HG03442 (cell line): ENCODE results near the gene CDH13.

Experiments
- ATAC-seq: cut with Tn5 transposase; IDR thresholded peaks from one replicate; pipeline ENCODE4 v1.9.1; 2021; ENCODE audit warnings: mild to moderate bottlenecking, moderate library complexity; ENCODE audit not compliant: unreplicated experiment

The CDH13 gene

DNA sequence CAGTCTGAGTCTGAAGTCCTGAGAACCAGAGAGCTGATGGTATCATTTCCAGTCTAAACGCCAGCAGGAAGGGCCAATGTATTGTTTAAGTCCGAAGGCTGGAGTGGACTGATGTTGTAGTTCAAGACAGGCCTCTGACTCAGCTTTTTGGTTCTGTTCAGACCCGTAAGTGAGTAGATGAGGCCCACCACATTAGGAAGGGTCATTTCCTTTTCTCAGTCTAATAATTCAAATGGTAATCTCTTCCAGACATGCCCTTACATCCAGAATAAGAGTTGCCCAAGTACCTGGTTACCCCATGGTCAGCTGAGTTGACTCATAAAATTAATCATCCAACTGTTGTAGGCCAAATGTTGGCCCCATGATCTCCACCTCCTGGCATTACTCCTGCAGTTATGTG, 738.4 kb downstream of the CDH13 start:
- no peak for ATAC-seq

DNA sequence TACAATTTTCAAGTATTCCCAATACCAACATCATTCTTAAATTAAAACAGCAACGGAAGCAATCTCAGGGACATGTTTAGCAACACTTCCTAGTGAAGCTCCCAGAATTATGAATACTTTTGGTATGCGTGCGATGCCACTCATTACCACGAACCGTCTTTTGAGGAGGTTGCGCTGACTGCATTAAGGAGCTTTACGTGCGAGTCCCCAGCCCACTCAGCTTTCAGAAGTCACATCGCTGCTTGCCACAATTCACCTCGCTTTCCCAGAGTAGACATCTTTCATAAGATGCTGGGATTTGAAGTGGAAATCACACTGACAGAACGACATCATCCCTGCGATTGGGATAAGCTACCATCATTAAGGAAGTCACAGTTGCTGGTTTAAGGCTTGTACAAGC, 739.5 kb downstream of the CDH13 start:
- ATAC-seq, result no peak

DNA sequence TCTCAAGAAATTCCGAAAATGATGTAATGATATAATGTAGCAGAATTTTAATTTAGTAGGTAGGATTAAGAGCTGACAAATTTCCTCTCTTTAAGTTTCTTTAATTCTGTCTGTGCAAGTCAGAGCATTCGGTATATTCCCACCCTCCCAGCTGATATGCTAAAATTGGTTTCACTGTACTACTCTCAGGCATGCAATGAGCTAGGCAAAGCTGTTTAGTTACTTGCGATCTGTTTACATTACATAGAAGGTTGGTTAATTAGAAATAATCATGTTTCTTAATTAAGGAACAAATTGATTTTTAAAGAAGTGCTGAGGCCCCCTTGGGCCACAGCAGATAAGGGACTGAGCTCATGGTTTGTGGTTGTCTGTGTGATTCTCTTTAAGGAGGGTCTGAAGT, 748.2 kb downstream of the CDH13 start:
- no peak for ATAC-seq

DNA sequence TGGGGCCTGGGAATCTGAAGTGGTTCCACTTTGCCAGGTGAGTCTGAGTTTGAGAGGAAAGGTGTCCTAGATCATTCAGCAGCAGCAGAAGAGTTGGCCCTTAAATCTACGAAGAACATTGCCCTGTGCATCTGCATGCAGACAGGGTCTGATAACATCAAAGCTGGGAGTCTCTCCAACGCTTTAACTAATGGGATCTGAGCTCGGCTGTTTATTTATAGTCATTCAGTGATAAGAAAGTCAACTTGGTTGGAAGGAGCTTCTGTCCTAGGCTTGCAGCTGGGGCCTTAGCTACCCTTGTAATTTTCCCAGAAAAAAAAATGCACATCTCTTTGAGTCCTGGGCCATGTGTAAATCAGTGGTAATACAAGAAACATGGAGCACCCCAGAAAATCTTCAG, 763.0 kb downstream of the CDH13 start:
- ATAC-seq, result no peak

DNA sequence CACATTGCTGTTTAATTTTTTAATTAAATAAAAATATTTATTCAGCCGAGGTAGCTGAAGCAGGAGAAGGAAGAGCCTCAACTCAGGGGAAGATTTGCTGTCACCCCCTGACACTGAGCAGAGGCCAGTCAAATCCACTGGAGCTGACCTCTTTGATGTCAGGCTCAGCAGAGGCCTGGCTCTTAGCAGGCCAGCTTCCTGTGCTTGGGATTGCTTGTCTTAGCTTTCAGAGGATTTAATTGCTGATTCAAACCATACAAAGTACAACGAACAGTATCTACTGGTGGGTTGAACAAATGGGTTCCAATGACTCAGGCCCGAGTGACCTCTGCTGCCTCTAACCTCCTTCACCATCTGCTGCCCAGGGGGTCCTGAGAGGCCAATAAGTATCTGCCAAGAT, 764.0 kb downstream of the CDH13 start:
- ATAC-seq, result no peak

DNA sequence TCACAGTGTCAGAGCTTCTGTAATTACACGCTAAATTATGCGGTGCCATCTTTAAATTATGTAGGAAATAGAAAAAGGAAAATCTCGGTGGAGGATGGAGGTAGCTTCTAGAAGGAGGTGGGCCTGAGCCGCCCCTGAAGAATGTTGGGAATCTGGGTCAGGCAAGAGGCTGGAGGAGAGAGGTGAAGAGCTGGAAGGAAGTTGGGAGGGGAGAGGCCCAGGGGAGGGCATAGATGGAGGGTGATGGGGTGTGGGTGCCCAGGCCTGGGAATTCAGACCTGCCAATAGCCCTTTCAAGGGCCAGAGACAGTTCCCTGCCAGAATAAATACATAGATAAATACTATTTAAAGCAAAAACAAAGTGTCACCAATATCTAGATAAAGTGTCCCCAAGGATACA, 766.0 kb downstream of the CDH13 start:
- no peak for ATAC-seq

DNA sequence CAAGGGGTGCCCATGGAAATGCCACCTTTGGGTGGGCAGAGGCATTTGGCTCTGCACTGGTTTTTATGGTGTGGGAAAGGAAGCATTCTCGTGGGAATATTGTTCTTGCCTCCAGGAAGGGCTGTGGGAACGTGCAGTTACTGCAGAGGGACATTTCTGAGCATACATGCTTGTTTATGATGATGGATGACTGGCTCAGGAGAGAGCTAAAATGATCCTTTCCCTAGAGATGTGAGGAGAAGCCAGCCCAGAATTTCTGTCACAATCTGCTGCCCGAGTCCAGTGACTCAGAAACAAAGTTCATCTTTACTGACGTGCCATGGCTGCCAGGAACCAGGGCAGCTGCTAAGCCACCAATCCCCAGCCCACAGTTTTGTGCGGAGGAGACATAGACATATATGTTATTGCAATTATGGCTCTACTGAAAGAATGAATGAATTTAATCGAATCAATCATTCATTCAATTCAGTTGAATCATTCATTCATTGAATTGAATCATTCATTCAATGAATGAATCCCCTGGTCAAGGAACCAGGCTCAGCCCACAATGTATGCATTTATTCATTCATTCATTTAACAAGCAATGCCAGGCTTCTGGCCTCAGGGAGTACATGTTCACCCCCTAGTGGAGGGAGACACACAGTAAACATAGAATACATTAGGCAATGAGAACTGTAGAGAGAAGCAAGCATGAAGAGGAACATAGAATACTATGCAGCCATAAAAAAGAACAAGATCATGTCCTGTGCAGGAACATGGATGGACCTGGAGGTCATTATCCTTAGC, 766.6 kb downstream of the CDH13 start:
- ATAC-seq, result no peak

DNA sequence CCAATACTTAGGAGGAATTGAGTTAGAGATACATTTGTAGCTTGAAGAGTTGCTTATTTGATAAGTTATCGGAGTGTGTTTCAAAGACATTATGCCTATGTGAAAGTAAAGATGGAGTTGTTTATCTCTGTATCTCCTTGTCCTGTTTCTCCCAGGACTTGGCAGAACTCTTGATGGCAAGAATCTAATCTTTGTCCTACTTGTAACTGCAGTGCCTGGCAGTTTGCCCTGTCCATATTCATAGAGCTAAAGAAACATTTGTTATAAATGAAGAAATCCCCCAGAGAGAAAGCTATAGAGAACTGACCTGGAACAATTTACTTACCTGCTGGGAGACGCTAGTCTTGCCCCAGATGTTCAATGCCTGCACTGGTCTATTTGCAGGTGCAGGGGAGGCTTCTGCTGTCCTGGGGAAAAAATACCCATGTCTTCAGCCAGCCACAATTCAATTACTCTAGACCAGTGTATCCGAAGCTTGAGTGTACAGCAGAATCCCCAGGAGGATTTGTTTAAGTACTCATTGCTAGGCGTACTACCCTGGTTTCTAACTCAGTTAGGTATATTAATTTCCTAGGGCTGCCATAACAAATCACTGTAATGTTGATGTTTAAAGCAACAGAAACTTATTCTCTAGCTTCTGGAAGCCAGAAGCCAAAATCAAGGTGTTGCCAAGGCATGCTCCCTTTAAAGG, 771.0 kb downstream of the CDH13 start:
- ATAC-seq, result no peak

DNA sequence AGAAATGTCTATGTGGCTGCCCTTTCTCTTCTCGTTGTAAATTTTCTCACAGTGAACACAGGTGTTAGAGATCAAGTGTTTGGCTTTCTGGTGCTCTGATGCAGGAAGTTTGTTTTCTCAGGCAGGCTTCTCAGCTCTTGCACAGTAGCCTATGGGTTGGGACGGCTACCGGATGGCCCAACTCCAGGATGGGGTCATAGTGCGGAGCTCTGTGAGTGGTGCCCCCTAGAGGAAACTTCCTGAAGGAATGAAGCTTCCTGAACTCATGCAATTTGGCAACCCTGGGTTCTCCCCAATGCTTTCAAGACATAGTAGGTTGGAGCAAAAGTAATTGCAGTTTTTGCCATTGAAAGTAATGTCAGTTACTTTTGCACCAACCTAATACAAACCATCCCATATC, 773.5 kb downstream of the CDH13 start:
- no peak for ATAC-seq

DNA sequence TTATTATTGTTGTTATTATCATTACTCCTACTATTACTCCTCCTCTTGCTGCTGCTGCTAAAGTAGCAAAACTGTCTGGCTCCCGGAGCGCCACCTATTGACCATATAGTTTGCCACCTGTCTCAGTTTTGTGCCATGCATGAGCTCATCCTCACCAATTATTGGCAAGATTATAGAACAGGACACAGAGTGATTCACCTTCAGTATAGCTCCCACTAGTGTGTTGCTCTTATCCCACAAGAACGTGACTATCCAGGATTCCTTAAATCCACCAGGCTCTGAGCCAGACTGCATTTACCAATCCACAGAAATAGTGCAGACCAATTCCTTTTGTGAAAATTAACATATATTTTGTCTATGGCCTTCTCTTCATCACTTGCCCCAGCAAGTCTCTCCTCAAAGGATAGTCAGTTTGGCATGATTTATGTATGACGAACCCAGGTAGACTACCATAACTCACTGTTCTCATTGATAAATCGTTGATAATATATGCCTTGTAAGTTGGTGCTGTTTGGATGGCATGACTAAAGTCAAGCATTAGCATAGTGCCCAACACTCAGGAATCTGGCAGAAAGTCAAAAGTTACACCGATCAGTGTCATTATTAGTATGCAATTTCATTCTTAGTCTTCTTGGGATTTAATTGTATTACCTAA, 775.5 kb downstream of the CDH13 start:
- no peak for ATAC-seq

DNA sequence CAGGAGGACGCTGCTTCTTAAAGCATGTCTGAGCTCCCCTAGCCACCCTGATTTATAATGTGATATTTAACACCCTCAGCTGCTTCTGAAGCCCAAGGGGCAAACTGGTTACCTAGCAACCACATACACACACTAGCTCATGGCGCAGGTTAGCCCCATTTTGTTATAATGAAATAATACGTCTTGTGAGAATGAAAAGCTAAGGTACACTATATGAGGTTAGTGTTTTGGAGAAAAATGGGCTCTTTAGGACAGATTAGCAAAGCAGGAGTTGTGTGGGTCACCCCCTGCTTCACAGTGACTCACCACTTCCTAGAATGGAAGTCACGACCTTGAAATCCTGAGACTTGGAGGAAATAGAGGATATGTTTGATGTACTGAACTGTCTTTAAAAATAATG, 776.2 kb downstream of the CDH13 start:
- ATAC-seq, result no peak

DNA sequence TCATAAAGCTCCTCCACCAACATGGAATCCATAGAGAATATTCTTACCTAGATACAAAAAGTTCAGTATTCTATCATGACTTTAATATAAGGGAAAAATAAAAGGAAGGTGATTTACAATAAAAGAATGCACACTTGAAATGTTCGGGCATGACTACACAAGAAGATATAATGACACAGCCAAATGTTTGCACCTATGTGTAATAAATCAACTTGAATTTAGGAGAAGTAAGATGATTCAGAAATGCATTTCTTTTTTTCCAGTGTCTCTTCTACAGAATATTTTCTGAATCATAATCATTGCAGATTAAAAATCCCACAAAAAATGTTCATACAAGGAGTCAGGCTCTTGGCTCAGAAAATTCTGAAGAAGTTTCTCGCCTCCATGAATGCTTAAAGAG, 777.0 kb downstream of the CDH13 start:
- ATAC-seq, result no peak

DNA sequence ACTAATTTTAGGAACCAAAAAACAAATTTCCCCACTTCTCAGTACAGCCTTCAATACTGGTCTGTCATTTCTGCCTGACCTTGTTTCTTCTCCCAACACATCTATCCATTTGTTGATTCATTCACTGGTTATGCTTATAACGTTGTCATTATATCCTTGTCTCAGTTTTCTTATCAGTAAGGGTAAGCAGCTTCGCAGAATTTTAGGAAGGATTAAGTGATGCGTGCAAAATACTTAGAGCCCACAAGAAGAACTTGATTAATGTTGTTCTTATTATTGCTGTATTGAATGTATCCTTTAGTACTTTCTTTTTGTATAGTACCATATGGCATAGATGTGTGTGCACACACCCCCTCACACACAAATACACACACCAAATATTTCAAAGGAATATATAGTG, 777.5 kb downstream of the CDH13 start:
- no peak for ATAC-seq

DNA sequence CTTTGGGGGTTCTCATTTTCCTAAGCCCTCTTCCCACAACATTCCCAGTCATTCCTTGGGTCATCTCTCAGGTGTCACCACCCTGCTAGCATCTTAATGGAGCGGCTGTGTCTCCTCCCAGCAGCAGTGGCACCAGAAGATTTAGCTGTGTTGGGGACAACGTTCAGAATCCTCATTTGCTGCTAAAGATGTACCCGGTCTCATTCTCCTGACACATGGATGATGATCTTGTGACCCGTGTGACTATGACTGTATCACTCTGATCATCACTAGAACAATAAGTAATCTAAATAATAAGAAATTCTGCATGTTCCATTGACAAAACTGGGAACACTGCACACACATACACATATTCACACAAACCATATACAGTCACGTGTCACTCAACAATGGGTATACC, 781.2 kb downstream of the CDH13 start:
- no peak for ATAC-seq

DNA sequence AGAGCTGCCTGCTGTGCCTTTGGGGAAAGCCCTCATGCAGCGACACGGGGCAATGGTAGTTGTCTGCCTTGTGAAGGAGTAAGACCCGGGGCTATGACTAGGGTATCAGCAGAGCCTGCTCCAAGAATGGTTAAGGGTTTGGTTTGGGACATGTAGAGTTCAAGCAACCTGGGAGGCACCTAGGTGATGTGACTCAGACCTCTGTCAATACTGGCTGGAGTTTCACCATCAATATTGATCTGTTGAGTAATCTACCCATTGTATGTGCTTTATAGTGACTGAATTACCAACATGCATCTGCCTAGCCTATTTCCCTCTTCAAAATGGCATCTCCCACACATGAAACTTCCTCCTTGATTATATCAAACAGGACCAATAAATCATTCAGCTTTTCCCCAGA, 782.6 kb downstream of the CDH13 start:
- no peak for ATAC-seq

DNA sequence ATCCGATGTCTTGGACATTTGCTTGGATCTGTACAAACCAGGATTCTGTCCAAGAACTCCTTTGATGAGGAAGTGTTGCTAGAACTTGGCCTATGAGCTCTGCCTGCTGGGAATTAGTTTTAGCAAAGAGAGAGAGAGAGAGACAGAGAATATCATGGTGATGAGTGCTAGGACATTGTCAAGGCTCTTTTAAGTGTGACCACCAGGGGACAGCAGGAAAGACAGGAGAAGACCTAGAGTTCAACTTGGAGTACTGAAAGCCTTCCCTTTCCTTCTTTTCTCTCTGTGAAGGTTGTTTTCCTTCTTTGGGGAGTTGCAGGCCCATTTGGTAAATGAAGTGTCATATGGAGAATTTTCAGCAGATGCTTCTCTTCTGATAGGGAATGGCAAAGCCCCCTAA, 791.8 kb downstream of the CDH13 start:
- no peak for ATAC-seq

DNA sequence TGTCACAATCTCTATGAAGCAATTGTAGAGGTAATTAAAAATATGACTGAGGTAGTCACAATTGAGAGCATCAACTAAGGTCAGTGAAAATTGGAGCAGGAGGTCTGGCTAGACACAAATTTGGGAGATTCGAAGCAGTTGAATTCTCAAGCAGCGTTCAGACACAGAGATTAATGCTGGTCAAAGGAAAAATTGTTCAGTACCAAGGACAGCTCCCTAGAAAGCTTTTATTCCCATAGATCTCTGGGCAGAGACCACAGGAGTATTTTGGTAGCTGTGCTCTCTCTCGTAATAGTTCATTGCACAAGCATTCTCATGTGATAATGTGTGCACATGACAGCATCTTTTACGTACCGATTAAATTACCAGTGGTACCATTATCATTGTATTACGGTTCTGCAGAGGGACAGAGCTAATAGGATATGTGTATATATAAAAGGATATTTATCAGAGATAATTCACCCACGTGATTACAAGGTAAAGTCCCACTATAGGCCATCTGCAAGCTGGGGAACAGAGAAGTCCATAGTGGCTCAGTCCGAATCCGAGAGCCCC, 793.5 kb downstream of the CDH13 start:
- ATAC-seq, result no peak

DNA sequence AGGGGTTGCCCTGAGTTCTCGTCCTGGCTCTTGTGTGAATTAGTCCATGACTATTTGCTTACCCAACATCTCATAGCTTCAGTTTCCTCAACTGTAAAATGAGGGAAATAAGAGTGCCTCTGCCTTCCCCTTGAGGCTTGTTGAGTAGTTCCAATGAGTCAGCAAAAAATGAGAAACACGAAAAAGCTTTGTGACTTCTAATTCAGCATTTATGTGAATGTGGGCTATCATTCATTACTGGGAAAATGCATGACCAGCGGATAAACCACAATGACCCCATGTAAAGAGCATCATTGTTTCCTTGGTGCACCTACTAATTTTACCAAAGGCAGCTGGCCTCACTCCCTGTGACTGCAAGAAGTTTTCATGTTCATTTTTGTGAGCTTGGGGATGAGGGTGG, 806.4 kb downstream of the CDH13 start:
- no peak for ATAC-seq

DNA sequence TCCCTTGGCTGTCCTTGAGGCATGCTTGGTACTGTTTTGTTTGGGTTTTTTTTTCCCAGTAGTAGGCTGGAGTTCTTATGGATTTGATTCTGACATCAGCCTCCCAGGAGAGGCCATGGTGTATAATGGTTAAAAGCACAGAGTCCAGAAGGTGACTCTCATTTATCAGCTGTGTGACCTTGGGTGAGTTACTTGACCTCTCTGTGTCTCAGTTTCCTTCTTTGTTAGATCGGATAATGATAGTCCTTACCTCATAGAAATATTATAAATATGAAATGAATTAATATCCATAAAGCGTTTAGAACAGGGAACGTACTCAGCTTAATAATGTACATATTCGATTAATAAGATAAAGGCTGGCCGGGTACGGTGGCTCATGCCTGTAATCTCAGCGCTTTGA, 810.3 kb downstream of the CDH13 start:
- ATAC-seq, result no peak

DNA sequence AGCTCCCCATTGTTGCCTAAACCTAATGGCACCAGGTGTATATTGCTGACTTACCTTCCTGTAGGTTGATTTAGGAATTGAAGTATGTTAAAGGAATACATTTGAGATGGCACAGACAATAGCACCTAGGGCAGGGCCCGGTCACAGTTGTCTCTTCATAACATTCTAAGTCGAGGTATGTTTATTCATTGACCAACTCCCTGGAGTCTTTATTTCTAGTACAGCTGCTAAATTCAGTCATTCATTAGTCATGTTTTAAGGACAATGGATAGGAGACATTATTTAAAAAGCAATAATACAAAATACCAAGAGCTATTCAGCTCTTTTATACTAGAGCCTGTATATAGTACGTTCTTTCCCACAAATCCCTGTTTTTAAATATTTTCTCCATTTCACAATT, 811.6 kb downstream of the CDH13 start:
- ATAC-seq, result no peak

DNA sequence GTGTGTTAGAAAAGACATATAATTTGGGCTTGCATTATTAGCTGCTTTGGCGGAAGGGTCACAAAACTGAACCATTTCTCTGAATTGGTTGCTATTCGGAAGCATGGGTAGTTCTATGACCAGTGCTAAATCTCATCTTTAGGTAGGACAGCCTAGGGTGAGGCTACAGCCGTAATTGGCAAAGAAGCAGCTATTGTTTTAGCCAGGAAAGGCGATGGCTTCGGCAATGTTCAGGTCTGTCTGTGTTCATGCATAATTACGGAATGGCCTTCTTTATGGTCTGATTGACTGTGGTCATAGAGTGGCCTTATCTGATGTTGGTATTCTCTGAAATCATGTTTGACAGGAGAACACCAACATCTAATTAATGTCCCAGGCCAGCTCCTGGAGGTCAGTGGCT, 812.6 kb downstream of the CDH13 start:
- ATAC-seq, result no peak

DNA sequence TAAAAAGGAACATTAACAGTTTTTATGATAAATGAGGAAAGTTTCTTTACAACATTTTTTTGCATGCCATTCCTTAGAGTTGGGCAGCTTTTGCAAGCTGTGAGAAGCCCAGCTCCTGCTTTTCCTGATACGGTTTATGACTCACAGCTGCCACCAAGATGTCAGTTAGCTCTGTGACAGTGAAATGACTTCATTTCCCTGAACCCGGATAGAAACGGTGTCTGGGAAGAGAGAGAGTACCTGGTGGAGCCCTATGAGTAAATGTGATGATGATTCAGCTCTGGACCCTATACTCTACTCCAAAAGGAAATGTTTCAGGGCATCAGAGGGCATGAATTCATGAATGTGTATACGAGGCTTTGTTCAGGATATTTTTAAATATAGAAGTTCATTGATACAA, 814.7 kb downstream of the CDH13 start:
- no peak for ATAC-seq
